GM21825 (cell line): ENCODE measurements around the gene ARHGAP10.

Experiments
- ATAC-seq: cut with Tn5 transposase; IDR thresholded peaks from one replicate; pipeline ENCODE4 v1.9.1; 2021; ENCODE audit warnings: mild to moderate bottlenecking, moderate library complexity; ENCODE audit not compliant: unreplicated experiment

Gene ARHGAP10

GRCh38 chr4:147731580-147732517 lies at the start of gene ARHGAP10:
Gene ARHGAP10 (plus strand): TSS chr4:147732088. CDS start chr4:147732302, 214 bp downstream.
- ATAC-seq, result peak; percentile 61

- no peak for ATAC-seq
These were observed 49.1 kb upstream of the ARHGAP10 start for GRCh38 chr4:147682755-147683154.

- no peak for ATAC-seq
These were observed 48.7 kb upstream of the ARHGAP10 start for GRCh38 chr4:147683188-147683591.

- ATAC-seq, result peak; percentile 100
These were observed 47.9 kb upstream of the ARHGAP10 start, which contains the start of gene PRMT9 for GRCh38 chr4:147683717-147684700. Gene PRMT9 (minus strand): TSS chr4:147684163. CDS start chr4:147683987, 176 bp downstream.

- ATAC-seq, result no peak
These were observed 42.8 kb upstream of the ARHGAP10 start for GRCh38 chr4:147689067-147689466.

GRCh38 chr4:147691820-147692219 lies 40.1 kb upstream of the ARHGAP10 start:
- no peak for ATAC-seq

GRCh38 chr4:147693218-147693617 lies 38.7 kb upstream of the ARHGAP10 start:
- ATAC-seq, result no peak

GRCh38 chr4:147696866-147697265 lies 35.0 kb upstream of the ARHGAP10 start:
- no peak for ATAC-seq

- ATAC-seq, result no peak
These were observed 27.0 kb upstream of the ARHGAP10 start for GRCh38 chr4:147704846-147705245.

GRCh38 chr4:147707892-147708672 lies 23.8 kb upstream of the ARHGAP10 start:
- ATAC-seq, result peak; percentile 71

GRCh38 chr4:147709999-147710398 lies 21.9 kb upstream of the ARHGAP10 start:
- ATAC-seq, result no peak

GRCh38 chr4:147714575-147715401 lies 17.1 kb upstream of the ARHGAP10 start:
- ATAC-seq, result no peak

GRCh38 chr4:147717878-147718277 lies 14.0 kb upstream of the ARHGAP10 start:
- ATAC-seq, result peak; percentile 80

- no peak for ATAC-seq
These were observed 8.6 kb upstream of the ARHGAP10 start for GRCh38 chr4:147723326-147723725.

GRCh38 chr4:147724468-147725201 lies 7.3 kb upstream of the ARHGAP10 start:
- no peak for ATAC-seq

- no peak for ATAC-seq
These were observed 6.2 kb upstream of the ARHGAP10 start for GRCh38 chr4:147725673-147726072.

- ATAC-seq, result no peak
These were observed 4.3 kb upstream of the ARHGAP10 start for GRCh38 chr4:147727476-147728028.

- ATAC-seq, result no peak
These were observed 1.6 kb upstream of the ARHGAP10 start for GRCh38 chr4:147730333-147730732.
